Osteoblast (primary cell): ENCODE data around the gene CDH8. TPM values are rescaled to one million over a fixed set of nuclear protein-coding genes. Genes with fewer than 3 reads are reported as not detected.

Experiments used
- DNase-seq: peaks from one replicate; pipeline ENCODE4 v3.0.0; 2011; ENCODE audit warnings: low spot score, mixed read lengths; ENCODE audit not compliant: insufficient read length; ENCODE audit errors: missing footprints
- H2AFZ ChIP-seq: 2 replicates; pipeline ENCODE4 v1.6.0; 2011; ENCODE audit warnings: mild to moderate bottlenecking, low read length
- H3K27ac ChIP-seq: 2 replicates; pipeline ENCODE4 v1.5.1; 2011; ENCODE audit warnings: mild to moderate bottlenecking, low read depth, low read length, moderate library complexity
- H3K27me3 ChIP-seq: 2 replicates; pipeline ENCODE4 v1.6.0; 2012; ENCODE audit warnings: mild to moderate bottlenecking, control low read depth, inconsistent platforms, low read length, moderate library complexity; ENCODE audit not compliant: insufficient read depth
- H3K36me3 ChIP-seq: 2 replicates; pipeline ENCODE4 v1.5.1; 2011; ENCODE audit warnings: mild to moderate bottlenecking, low read length, control low read depth, moderate library complexity; ENCODE audit not compliant: insufficient read depth
- H3K4me1 ChIP-seq: 2 replicates; pipeline ENCODE4 v1.5.1; 2011; ENCODE audit warnings: mild to moderate bottlenecking, low read length, control low read depth, moderate library complexity; ENCODE audit not compliant: insufficient read depth
- H3K4me2 ChIP-seq: 2 replicates; pipeline ENCODE4 v1.6.0; 2011; ENCODE audit warnings: mild to moderate bottlenecking, low read length; ENCODE audit not compliant: insufficient read depth
- H3K4me3 ChIP-seq: fragments of 200-600 bp; sonication (generic); 3 replicates; pipeline ENCODE4 v1.5.1; 2012; ENCODE audit warnings: mild to moderate bottlenecking, low read length, inconsistent platforms; ENCODE audit not compliant: insufficient read depth
- H3K79me2 ChIP-seq: 2 replicates; pipeline ENCODE4 v1.6.0; 2012; ENCODE audit warnings: mild to moderate bottlenecking, low read length, control low read depth, inconsistent platforms; ENCODE audit not compliant: insufficient read depth
- H3K9me3 ChIP-seq: 2 replicates; pipeline ENCODE4 v1.5.1; 2011; ENCODE audit warnings: low read depth, low read length, control low read depth
- H4K20me1 ChIP-seq: 2 replicates; pipeline ENCODE4 v1.6.0; 2012; ENCODE audit warnings: mild to moderate bottlenecking, low read length, control low read depth; ENCODE audit not compliant: insufficient read depth
- CTCF ChIP-seq: IDR thresholded peaks from 2 replicates; pipeline ENCODE4 v1.5.1; 2011; ENCODE audit warnings: mild to moderate bottlenecking, low read depth, low read length, moderate library complexity; ENCODE audit errors: extremely low read depth
- total RNA-seq: library from RNA; depleted of rRNA; stranded (reverse); fragments of >200 nt; gene quantifications from 2 replicates; pipeline ENCODE4 v1.2.3, GENCODE V29; 2012

Gene CDH8
- total RNA-seq, 1 donor = not detected

- Histone ChIP-seq H3K36me3 (no peaks in the 10 kb centered on the region), H3K4me3 (no peak overlapping the region), H3K79me2 (no peaks in the 10 kb centered on the region), H3K27me3 (no peaks in the 10 kb centered on the region), H3K27ac (no peak overlapping the region), H2AFZ (no peak overlapping the region), H4K20me1 (no peaks in the 10 kb centered on the region), H3K4me1 (no peaks in the 10 kb centered on the region), H3K4me2 (no peak overlapping the region), H3K9me3 (no peaks in the 10 kb centered on the region)
- no peak for TF ChIP-seq CTCF
- DNase-seq = no peak
These were observed 391.5 kb downstream of the CDH8 start for GRCh38 chr16:61644736-61645135.

GRCh38 chr16:61617219-61617783 lies 418.9 kb downstream of the CDH8 start:
- H2AFZ ChIP-seq = no peak overlapping the region
- no peak for DNase-seq
- no peak overlapping the region for H3K27ac ChIP-seq

GRCh38 chr16:61616088-61616487 lies 420.1 kb downstream of the CDH8 start:
- H3K79me2 ChIP-seq = no peaks in the 10 kb centered on the region
- no peak for TF ChIP-seq CTCF
- no peaks in the 10 kb centered on the region for H3K4me1 ChIP-seq
- no peak overlapping the region for H3K27ac ChIP-seq
- no peak overlapping the region for H3K4me2 ChIP-seq
- H3K4me3 ChIP-seq = no peak overlapping the region
- DNase-seq = no peak
- H3K36me3 ChIP-seq = no peaks in the 10 kb centered on the region
- no peaks in the 10 kb centered on the region for H3K27me3 ChIP-seq
- no peaks in the 10 kb centered on the region for H4K20me1 ChIP-seq
- peaks cover 3% of the 10 kb centered on the region for H3K9me3 ChIP-seq
- no peak overlapping the region for H2AFZ ChIP-seq

More at GRCh38 chr16:61617219-61617783, 418.9 kb downstream of the CDH8 start:
- peaks cover 3% of the 10 kb centered on the region for H3K9me3 ChIP-seq
- no peak for TF ChIP-seq CTCF
- H4K20me1 ChIP-seq = no peaks in the 10 kb centered on the region
- no peaks in the 10 kb centered on the region for H3K79me2 ChIP-seq
- H3K4me3 ChIP-seq = no peak overlapping the region
- H3K27me3 ChIP-seq = no peaks in the 10 kb centered on the region
- H3K4me1 ChIP-seq = no peaks in the 10 kb centered on the region
- H3K36me3 ChIP-seq = no peaks in the 10 kb centered on the region
- no peak overlapping the region for H3K4me2 ChIP-seq

GRCh38 chr16:61611847-61612491 lies 424.3 kb downstream of the CDH8 start:
- no peaks in the 10 kb centered on the region for H3K79me2 ChIP-seq
- H3K4me1 ChIP-seq = no peaks in the 10 kb centered on the region
- H3K27ac ChIP-seq = no peak overlapping the region
- H2AFZ ChIP-seq = no peak overlapping the region
- no peak overlapping the region for H3K4me3 ChIP-seq
- H3K9me3 ChIP-seq = peaks cover 3% of the 10 kb centered on the region
- H3K36me3 ChIP-seq = no peaks in the 10 kb centered on the region
- no peak overlapping the region for H3K4me2 ChIP-seq
- no peaks in the 10 kb centered on the region for H4K20me1 ChIP-seq
- TF ChIP-seq CTCF = no peak
- H3K27me3 ChIP-seq = no peaks in the 10 kb centered on the region
- DNase-seq = no peak
